Measurements from ENCODE around the gene RGS17.
"Not testable (repeated sequence)": the region's sequence is repeated elsewhere in the genome, so short reads cannot be mapped to it uniquely, and the experiment has no call there.

RGS17 gene

GRCh38 chr6:152977556-152977955 lies 153.5 kb downstream of the RGS17 start:
- no peak for DNase-seq (ENCODE audit: low read depth)
- TF ChIP-seq, protein P1, sequence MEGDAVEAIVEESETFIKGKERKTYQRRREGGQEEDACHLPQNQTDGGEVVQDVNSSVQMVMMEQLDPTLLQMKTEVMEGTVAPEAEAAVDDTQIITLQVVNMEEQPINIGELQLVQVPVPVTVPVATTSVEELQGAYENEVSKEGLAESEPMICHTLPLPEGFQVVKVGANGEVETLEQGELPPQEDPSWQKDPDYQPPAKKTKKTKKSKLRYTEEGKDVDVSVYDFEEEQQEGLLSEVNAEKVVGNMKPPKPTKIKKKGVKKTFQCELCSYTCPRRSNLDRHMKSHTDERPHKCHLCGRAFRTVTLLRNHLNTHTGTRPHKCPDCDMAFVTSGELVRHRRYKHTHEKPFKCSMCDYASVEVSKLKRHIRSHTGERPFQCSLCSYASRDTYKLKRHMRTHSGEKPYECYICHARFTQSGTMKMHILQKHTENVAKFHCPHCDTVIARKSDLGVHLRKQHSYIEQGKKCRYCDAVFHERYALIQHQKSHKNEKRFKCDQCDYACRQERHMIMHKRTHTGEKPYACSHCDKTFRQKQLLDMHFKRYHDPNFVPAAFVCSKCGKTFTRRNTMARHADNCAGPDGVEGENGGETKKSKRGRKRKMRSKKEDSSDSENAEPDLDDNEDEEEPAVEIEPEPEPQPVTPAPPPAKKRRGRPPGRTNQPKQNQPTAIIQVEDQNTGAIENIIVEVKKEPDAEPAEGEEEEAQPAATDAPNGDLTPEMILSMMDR (IDR thresholded peaks at IDR 0.05; ENCODE audit: low read depth, low read length, missing control alignments): no peak
- H3K4me3 ChIP-seq (ENCODE audit: low read depth, low read length): no peak overlapping the region

GRCh38 chr6:152976749-152977148 lies 154.3 kb downstream of the RGS17 start:
- H3K4me3 ChIP-seq (ENCODE audit: low read depth, low read length): no peak overlapping the region
- no peak for DNase-seq (ENCODE audit: low read depth)

DNA sequence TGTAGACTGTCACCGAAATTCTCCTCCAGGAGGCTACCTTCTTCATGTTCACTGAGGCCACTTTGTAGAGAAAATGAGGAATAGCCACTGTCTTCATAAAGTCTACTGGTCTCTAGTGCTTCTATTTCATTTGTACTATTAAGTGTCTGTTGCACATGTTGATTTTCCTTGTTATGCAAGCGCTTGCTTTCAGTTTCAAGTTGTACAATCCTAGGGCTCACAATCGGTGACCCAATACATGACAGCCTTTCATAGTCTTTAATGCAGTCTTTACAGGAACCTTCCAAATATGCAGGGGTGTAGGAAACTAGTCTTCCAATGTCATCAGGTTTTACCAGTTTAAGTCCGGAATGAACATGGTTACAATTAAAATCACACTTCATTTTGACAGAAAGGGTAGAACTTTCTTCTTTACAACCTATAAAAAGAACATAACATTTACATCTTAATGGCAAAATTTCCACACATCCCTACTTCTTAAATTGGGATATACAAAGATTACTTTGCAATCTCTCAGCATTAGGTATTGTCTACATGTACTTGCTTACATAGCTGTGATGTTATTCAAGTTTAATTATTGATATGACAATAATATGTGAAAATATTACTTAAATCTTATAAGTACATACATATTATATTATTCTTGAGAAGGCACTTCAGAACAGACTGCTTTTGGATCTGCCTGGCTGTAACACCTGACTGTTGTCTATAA lies 155.7 kb downstream of the RGS17 start:
- no peak for DNase-seq (ENCODE audit: low read depth)
- TF ChIP-seq, protein P1 (IDR thresholded peaks at IDR 0.05; ENCODE audit: low read depth, low read length, missing control alignments): no peak
- no peak overlapping the region for H3K4me3 ChIP-seq (ENCODE audit: low read depth, low read length)

More at GRCh38 chr6:152976749-152977148, 154.3 kb downstream of the RGS17 start:
- TF ChIP-seq, protein P1 (IDR thresholded peaks at IDR 0.05; ENCODE audit: low read depth, low read length, missing control alignments): no peak

DNA sequence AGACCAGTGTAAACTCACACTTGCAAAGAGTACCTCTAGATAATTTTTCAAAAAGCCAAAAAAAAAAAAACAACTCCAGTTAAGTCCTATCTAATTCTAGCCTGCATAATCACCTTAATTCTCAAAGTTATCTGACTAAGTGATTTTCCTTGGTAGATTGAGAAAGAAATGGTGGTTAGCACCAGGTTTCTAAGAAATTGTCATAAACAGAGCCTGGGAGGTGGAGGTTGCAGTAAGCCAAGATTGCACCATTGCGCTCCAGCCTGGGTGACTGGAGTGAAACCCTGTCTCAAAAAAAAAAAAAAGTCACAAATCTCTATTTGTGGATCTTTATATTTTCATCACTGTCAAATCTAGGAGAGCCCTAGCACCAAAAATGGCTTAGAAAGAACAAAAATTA lies 157.2 kb downstream of the RGS17 start:
- DNase-seq (ENCODE audit: low read depth): no peak
- TF ChIP-seq, protein P1 (IDR thresholded peaks at IDR 0.05; ENCODE audit: low read depth, low read length, missing control alignments): no peak
- H3K4me3 ChIP-seq (ENCODE audit: low read depth, low read length): no peak overlapping the region

- H3K4me3 ChIP-seq (ENCODE audit: low read depth, low read length): no peak overlapping the region
- TF ChIP-seq, protein P1 (IDR thresholded peaks at IDR 0.05; ENCODE audit: low read depth, low read length, missing control alignments): no peak
- no peak for DNase-seq (ENCODE audit: low read depth)
Measured at GRCh38 chr6:152969688-152970418, 161.2 kb downstream of the RGS17 start.

- DNase-seq (ENCODE audit: low read depth): not testable (repeated sequence)
Measured at GRCh38 chr6:152966168-152966894, 164.8 kb downstream of the RGS17 start.

DNA sequence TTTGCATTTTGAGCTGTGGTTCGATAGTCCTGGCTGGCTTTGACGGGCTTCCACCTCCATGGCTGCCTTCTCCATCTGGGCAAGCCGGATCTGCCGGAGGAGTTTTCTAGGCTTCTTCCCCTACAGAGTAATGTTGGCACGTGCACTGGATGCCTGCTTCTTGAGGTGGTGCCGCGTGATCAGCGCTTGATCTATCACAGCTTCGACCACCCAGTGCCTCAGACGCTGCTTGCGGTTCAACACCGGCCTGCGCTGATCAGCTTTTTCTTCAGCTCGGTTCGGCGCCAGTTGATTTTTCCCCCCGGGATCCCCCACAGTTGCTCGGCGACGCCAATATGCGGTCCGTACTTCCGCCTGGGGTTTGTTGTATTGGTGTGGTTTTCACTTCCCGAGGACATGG lies 171.7 kb downstream of the RGS17 start:
- DNase-seq (ENCODE audit: low read depth): no peak
- TF ChIP-seq, protein P1 (IDR thresholded peaks at IDR 0.05; ENCODE audit: low read depth, low read length, missing control alignments): no peak
- H3K4me3 ChIP-seq (ENCODE audit: low read depth, low read length): no peak overlapping the region

More at GRCh38 chr6:152966168-152966894, 164.8 kb downstream of the RGS17 start:
- H3K4me3 ChIP-seq (ENCODE audit: low read depth, low read length): not testable (repeated sequence)
